Measurements from ENCODE around the gene IGSF6. TPM values are rescaled to one million over a fixed set of nuclear protein-coding genes. Genes with fewer than 3 reads are reported as not detected.

The IGSF6 gene
- total RNA-seq, 1 donor from 2014 or later, result 0.29 TPM

GRCh38 chr16:21620592-21620991, 31.8 kb downstream of the IGSF6 start:
- intact Hi-C loops (cut with micrococcal nuclease), result no loop called here
- H3K9me3 Mint-ChIP-seq, result no peaks in the 10 kb centered on the region
- ATAC-seq (ENCODE audit: low read depth) (no peak), DNase-seq (no peak)
- H3K27ac Mint-ChIP-seq, result no peak overlapping the region
- H3K4me1 Mint-ChIP-seq, result peaks cover 11% of the 10 kb centered on the region
- ChIA-PET CTCF (interaction anchor here (0.7 to 1.5 kb wide), 2 partner anchors 19 to 90 kb away, joined by 3 to 4 read pairs; no protein-coding TSS in a partner anchor), POLR2A (no interaction called here)
- no peak overlapping the region for H3K4me3 Mint-ChIP-seq
- H3K36me3 Mint-ChIP-seq (ENCODE audit: low read depth), result peaks cover 54% of the 10 kb centered on the region
- no peaks in the 10 kb centered on the region for H3K27me3 Mint-ChIP-seq
- TF ChIP-seq CTCF (IDR thresholded peaks at IDR 0.05), result no peak

- no peak overlapping the region for H3K27ac Mint-ChIP-seq
- no peak overlapping the region for H3K4me3 Mint-ChIP-seq
- ATAC-seq (ENCODE audit: low read depth) (no peak), DNase-seq (no peak)
- no peaks in the 10 kb centered on the region for H3K9me3 Mint-ChIP-seq
- intact Hi-C loops (cut with micrococcal nuclease), result no loop called here
- no peak for TF ChIP-seq CTCF (IDR thresholded peaks at IDR 0.05)
- ChIA-PET CTCF (interaction anchor here (1.5 kb wide), 1 partner anchor 19 kb away, joined by 4 read pairs; no protein-coding TSS in a partner anchor), POLR2A (interaction anchor here (0.7 kb wide), 1 partner anchor 336 kb away, joined by 4 read pairs; no protein-coding TSS in a partner anchor)
- H3K4me1 Mint-ChIP-seq, result peaks cover 12% of the 10 kb centered on the region
- no peaks in the 10 kb centered on the region for H3K27me3 Mint-ChIP-seq
- peaks cover 47% of the 10 kb centered on the region for H3K36me3 Mint-ChIP-seq (ENCODE audit: low read depth)
These were observed 32.5 kb downstream of the IGSF6 start for GRCh38 chr16:21619765-21620425.

GRCh38 chr16:21618281-21618680, 34.1 kb downstream of the IGSF6 start:
- ATAC-seq (ENCODE audit: low read depth) (no peak), DNase-seq (no peak)
- intact Hi-C loops (cut with micrococcal nuclease), result no loop called here
- Mint-ChIP-seq H3K4me1 (peaks cover 16% of the 10 kb centered on the region), H3K27me3 (no peaks in the 10 kb centered on the region), H3K9me3 (no peaks in the 10 kb centered on the region), H3K36me3 (ENCODE audit: low read depth) (peaks cover 48% of the 10 kb centered on the region), H3K4me3 (no peak overlapping the region), H3K27ac (no peak overlapping the region)
- ChIA-PET CTCF (no interaction called here), POLR2A (no interaction called here)
- no peak for TF ChIP-seq CTCF (IDR thresholded peaks at IDR 0.05)

- CTCF ChIA-PET, result no interaction called here
- POLR2A ChIA-PET, result no interaction called here
- Mint-ChIP-seq H3K27ac (no peak overlapping the region), H3K4me3 (no peak overlapping the region), H3K9me3 (no peaks in the 10 kb centered on the region), H3K4me1 (peaks cover 16% of the 10 kb centered on the region), H3K36me3 (ENCODE audit: low read depth) (peaks cover 48% of the 10 kb centered on the region), H3K27me3 (no peaks in the 10 kb centered on the region)
- intact Hi-C loops (cut with micrococcal nuclease), result no loop called here
- ATAC-seq (ENCODE audit: low read depth) (no peak), DNase-seq (no peak)
- no peak for TF ChIP-seq CTCF (IDR thresholded peaks at IDR 0.05)
These were observed 34.8 kb downstream of the IGSF6 start for GRCh38 chr16:21617607-21618006.

GRCh38 chr16:21614896-21615295, 37.5 kb downstream of the IGSF6 start:
- no peaks in the 10 kb centered on the region for H3K9me3 Mint-ChIP-seq
- H3K27ac Mint-ChIP-seq, result no peak overlapping the region
- ChIA-PET CTCF (no interaction called here), POLR2A (no interaction called here)
- H3K27me3 Mint-ChIP-seq, result no peaks in the 10 kb centered on the region
- H3K36me3 Mint-ChIP-seq (ENCODE audit: low read depth), result peaks cover 39% of the 10 kb centered on the region
- H3K4me3 Mint-ChIP-seq, result no peak overlapping the region
- intact Hi-C loops (cut with micrococcal nuclease), result no loop called here
- no peak for TF ChIP-seq CTCF (IDR thresholded peaks at IDR 0.05)
- DNase-seq (no peak), ATAC-seq (ENCODE audit: low read depth) (no peak)
- peaks cover 38% of the 10 kb centered on the region for H3K4me1 Mint-ChIP-seq

All from activated B cell treated with CpG ODN at 0.5 μM for 24 hours (primary cell).